ENCODE measurements around the gene MEA1. TPM values are rescaled to one million over a fixed set of nuclear protein-coding genes. Genes with fewer than 3 reads are reported as not detected.

MEA1 gene
- total RNA-seq, 1 donor from 2014 or later, result 54.2 TPM

- Histone ChIP-seq H3K36me3 (ENCODE audit: insufficient read depth, low read length) (no peaks in the 10 kb centered on the region), H3K4me1 (ENCODE audit: insufficient read depth, low read length) (peaks cover 9% of the 10 kb centered on the region), H2AFZ (ENCODE audit: low read depth, low read length) (no peak overlapping the region), H3K79me2 (ENCODE audit: insufficient read depth, low read length) (no peaks in the 10 kb centered on the region), H3K4me3 (ENCODE audit: insufficient read depth, low read depth, low read length) (no peak overlapping the region), H3K9ac (ENCODE audit: low read length) (no peak overlapping the region), H3K9me3 (ENCODE audit: insufficient read depth, low read depth, low read length) (no peaks in the 10 kb centered on the region), H3K4me2 (ENCODE audit: low read length) (no peak overlapping the region), H3K27ac (ENCODE audit: low read depth, low read length) (no peak overlapping the region), H3K27me3 (ENCODE audit: insufficient read depth, low read length) (peaks cover 3% of the 10 kb centered on the region), H4K20me1 (ENCODE audit: insufficient read depth, low read length) (no peaks in the 10 kb centered on the region)
- DNase-seq (ENCODE audit: low read depth) (no peak), FAIRE-seq (no peak)
- Mint-ChIP-seq H3K27ac (ENCODE audit: unreplicated experiment) (no peak overlapping the region), H3K4me3 (ENCODE audit: unreplicated experiment) (no peak overlapping the region), H3K36me3 (ENCODE audit: low read depth, unreplicated experiment) (peaks cover 23% of the 10 kb centered on the region), H3K4me1 (ENCODE audit: low read depth, unreplicated experiment) (no peaks in the 10 kb centered on the region), H3K27me3 (ENCODE audit: low read depth, unreplicated experiment) (peaks cover 20% of the 10 kb centered on the region), H3K9me3 (ENCODE audit: unreplicated experiment) (no peaks in the 10 kb centered on the region)
- no peak for TF ChIP-seq EZH2 (IDR thresholded peaks at IDR 0.05; ENCODE audit: insufficient read depth, low read length)
- TF ChIP-seq CTCF (IDR thresholded peaks at IDR 0.05; ENCODE audit: insufficient read depth, low read depth, low read length), result no peak
Measured at GRCh38 chr6:42962502-42963178, 51.1 kb downstream of the MEA1 start.

DNA sequence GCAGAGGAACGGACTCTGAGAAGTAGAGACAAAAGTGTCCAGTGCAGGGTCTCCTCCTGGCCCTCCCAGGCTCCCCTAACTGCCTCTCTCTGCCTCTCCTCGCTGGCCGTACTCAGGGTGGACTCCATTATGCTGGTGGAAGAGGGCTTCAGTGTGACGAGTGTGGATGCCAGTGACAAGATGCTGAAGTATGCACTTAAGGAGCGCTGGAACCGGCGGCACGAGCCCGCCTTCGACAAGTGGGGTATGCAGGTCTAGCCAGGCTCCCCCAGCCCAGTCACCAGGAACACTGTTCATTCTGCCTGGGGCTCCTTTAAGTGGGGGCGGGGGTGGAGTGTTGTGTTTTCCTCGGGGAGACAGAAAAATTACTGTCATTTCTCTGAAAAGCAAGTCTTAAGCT is 51.6 kb downstream of the MEA1 start:
- FAIRE-seq (no peak), DNase-seq (ENCODE audit: low read depth) (no peak)
- Histone ChIP-seq H3K4me2 (ENCODE audit: low read length) (no peak overlapping the region), H3K79me2 (ENCODE audit: insufficient read depth, low read length) (no peaks in the 10 kb centered on the region), H3K27me3 (ENCODE audit: insufficient read depth, low read length) (peaks cover 3% of the 10 kb centered on the region), H3K4me3 (ENCODE audit: insufficient read depth, low read depth, low read length) (no peak overlapping the region), H3K9ac (ENCODE audit: low read length) (no peak overlapping the region), H3K27ac (ENCODE audit: low read depth, low read length) (no peak overlapping the region), H3K9me3 (ENCODE audit: insufficient read depth, low read depth, low read length) (no peaks in the 10 kb centered on the region), H3K4me1 (ENCODE audit: insufficient read depth, low read length) (peaks cover 9% of the 10 kb centered on the region), H4K20me1 (ENCODE audit: insufficient read depth, low read length) (no peaks in the 10 kb centered on the region), H3K36me3 (ENCODE audit: insufficient read depth, low read length) (no peaks in the 10 kb centered on the region), H2AFZ (ENCODE audit: low read depth, low read length) (no peak overlapping the region)
- no peak overlapping the region for H3K4me3 Mint-ChIP-seq (ENCODE audit: unreplicated experiment)
- TF ChIP-seq EZH2 (IDR thresholded peaks at IDR 0.05; ENCODE audit: insufficient read depth, low read length), result no peak
- no peak for TF ChIP-seq CTCF (IDR thresholded peaks at IDR 0.05; ENCODE audit: insufficient read depth, low read depth, low read length)
- no peak overlapping the region for H3K27ac Mint-ChIP-seq (ENCODE audit: unreplicated experiment)
- H3K4me1 Mint-ChIP-seq (ENCODE audit: low read depth, unreplicated experiment), result no peaks in the 10 kb centered on the region
- peaks cover 20% of the 10 kb centered on the region for H3K27me3 Mint-ChIP-seq (ENCODE audit: low read depth, unreplicated experiment)
- H3K9me3 Mint-ChIP-seq (ENCODE audit: unreplicated experiment), result no peaks in the 10 kb centered on the region
- H3K36me3 Mint-ChIP-seq (ENCODE audit: low read depth, unreplicated experiment), result peaks cover 19% of the 10 kb centered on the region

Other genes with a start within 250 kb of the MEA1 start
- 5.9 and 7.1 TPM in 2 replicates for gene BICRAL, start 231.9 kb downstream of the MEA1 start, total RNA-seq
- gene RPL7L1, start 134.3 kb downstream of the MEA1 start, total RNA-seq, result 90.1 and 92.0 TPM in 2 replicates
- gene PTCRA, start 97.9 kb downstream of the MEA1 start, total RNA-seq, result not detected in 2 replicates
- 37.1 and 37.4 TPM in 2 replicates for gene CNPY3, start 84.5 kb downstream of the MEA1 start, total RNA-seq
- gene GNMT, start 53.2 kb downstream of the MEA1 start, total RNA-seq, result 0.68 TPM in 1 of 2 replicates, not detected in the other
- gene PEX6, start 34.8 kb downstream of the MEA1 start, total RNA-seq, result 22.7 and 27.1 TPM in 2 replicates
- gene PPP2R5D, start 29.4 kb downstream of the MEA1 start, total RNA-seq, result 48.0 and 53.0 TPM in 2 replicates
- gene KLHDC3, start 303 bp upstream of the MEA1 start, total RNA-seq, result 67.4 and 69.6 TPM in 2 replicates
- 68.6 and 77.9 TPM in 2 replicates for gene RRP36, start 7.7 kb upstream of the MEA1 start, total RNA-seq
- 21.2 and 26.3 TPM in 2 replicates for gene CUL7, start 39.9 kb upstream of the MEA1 start, total RNA-seq
- 47.4 and 59.7 TPM in 2 replicates for gene MRPL2, start 45.5 kb upstream of the MEA1 start, total RNA-seq
- gene KLC4, start 45.7 kb upstream of the MEA1 start, total RNA-seq, result 34.1 and 35.4 TPM in 2 replicates
- gene PTK7, start 62.4 kb upstream of the MEA1 start, total RNA-seq, result 506 and 728 TPM in 2 replicates
- 53.5 and 54.9 TPM in 2 replicates for gene SRF, start 157.3 kb upstream of the MEA1 start, total RNA-seq
- 11.1 TPM in 2 replicates for gene CUL9, start 168.2 kb upstream of the MEA1 start, total RNA-seq
- 15.1 and 17.6 TPM in 2 replicates for gene DNPH1, start 215.5 kb upstream of the MEA1 start, total RNA-seq
- 0.14 TPM in 1 of 2 replicates, not detected in the other for gene TTBK1, start 229.5 kb upstream of the MEA1 start, total RNA-seq

All from astrocyte (in vitro differentiated cells and primary cell).